ENCODE measurements around the gene BCO1.

DNA sequence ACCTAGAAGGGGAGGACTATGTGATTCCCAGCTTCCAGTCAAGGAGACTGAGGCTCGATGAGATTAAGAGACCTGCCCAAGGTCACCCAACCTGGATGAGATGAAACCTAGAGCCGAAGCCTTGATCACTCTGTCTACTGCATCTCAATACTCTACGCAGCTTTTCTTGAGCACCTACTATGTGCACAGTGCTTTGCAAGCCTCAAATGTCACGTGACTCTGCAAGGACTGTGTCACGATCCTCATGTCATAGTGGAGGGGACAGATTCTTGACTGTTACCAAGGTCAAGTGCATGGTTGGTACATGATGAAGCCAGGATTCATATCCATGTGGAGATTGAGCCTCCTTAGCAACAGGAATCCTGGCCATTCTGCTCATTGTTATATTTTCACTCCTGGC lies 14.7 kb downstream of the BCO1 start:
- no peak for TF ChIP-seq POLR2AphosphoS5 (IDR thresholded peaks at IDR 0.05; ENCODE audit: low read depth, low read length)
- TF ChIP-seq POLR2A (IDR thresholded peaks at IDR 0.05; ENCODE audit: low read depth, low read length) = no peak

Measured in GM12892 (cell line).